Stimulated activated naive CD4-positive, alpha-beta T cell treated with Interleukin-2 at 50 U/mL for 16 hours (primary cell): ENCODE measurements around the gene FCGBP.

ENCODE experiments used
- DNase-seq: peaks from one replicate; lab custom pipeline; 2025; lab: John Stamatoyannopoulos, UW

Gene FCGBP

GRCh38 chr19:39946532-39946931, 12.1 kb upstream of the FCGBP start:
- DNase-seq = no peak

- DNase-seq = no peak
Observed at GRCh38 chr19:39943586-39943985, 9.2 kb upstream of the FCGBP start.

- DNase-seq = no peak
Observed at GRCh38 chr19:39942366-39942730, 7.9 kb upstream of the FCGBP start.

- DNase-seq = peak; percentile 32
Observed at GRCh38 chr19:39941615-39942365, 7.4 kb upstream of the FCGBP start.

GRCh38 chr19:39941151-39941550, 6.7 kb upstream of the FCGBP start:
- no peak for DNase-seq

- DNase-seq = no peak
Observed at GRCh38 chr19:39940221-39940833, 5.9 kb upstream of the FCGBP start.

- DNase-seq = no peak
Observed at GRCh38 chr19:39939556-39939955, 5.1 kb upstream of the FCGBP start.

GRCh38 chr19:39937787-39938186, 3.4 kb upstream of the FCGBP start:
- DNase-seq = no peak

GRCh38 chr19:39937094-39937720, 2.8 kb upstream of the FCGBP start:
- DNase-seq = peak; percentile 33

- no peak for DNase-seq
Observed at GRCh38 chr19:39936622-39937021, 2.2 kb upstream of the FCGBP start.

GRCh38 chr19:39936020-39936419, 1.6 kb upstream of the FCGBP start:
- DNase-seq = no peak

- DNase-seq = no peak
Observed at GRCh38 chr19:39935364-39935661, 879 bp upstream of the FCGBP start.

GRCh38 chr19:39929750-39930149, 4.7 kb downstream of the FCGBP start:
- DNase-seq = no peak

- DNase-seq = no peak
Observed at GRCh38 chr19:39928357-39928725, 6.1 kb downstream of the FCGBP start.

- DNase-seq = no peak
Observed at GRCh38 chr19:39927524-39928356, 6.7 kb downstream of the FCGBP start.

- no peak for DNase-seq
Observed at GRCh38 chr19:39927076-39927475, 7.4 kb downstream of the FCGBP start.

GRCh38 chr19:39926170-39926760, 8.2 kb downstream of the FCGBP start:
- no peak for DNase-seq

- no peak for DNase-seq
Observed at GRCh38 chr19:39924952-39925351, 9.5 kb downstream of the FCGBP start.

GRCh38 chr19:39924389-39924788, 10.0 kb downstream of the FCGBP start:
- no peak for DNase-seq

- no peak for DNase-seq
Observed at GRCh38 chr19:39923862-39924261, 10.6 kb downstream of the FCGBP start.

GRCh38 chr19:39919976-39920375, 14.5 kb downstream of the FCGBP start:
- DNase-seq = no peak

- no peak for DNase-seq
Observed at GRCh38 chr19:39918183-39918651, 16.2 kb downstream of the FCGBP start.
